Skeletal muscle cell (primary cell): Measurements from ENCODE around the gene ERCC1.
"Not testable (repeated sequence)": the region's sequence is repeated elsewhere in the genome, so short reads cannot be mapped to it uniquely, and the experiment has no call there.

ENCODE experiments used
- DNase-seq: peaks from one replicate; pipeline ENCODE4 v3.0.0-alpha.2; 2010; ENCODE audit warnings: low read depth
- H3K4me3 ChIP-seq: 2 replicates; pipeline ENCODE4 v1.5.1; 2011; ENCODE audit warnings: low read depth, mild to moderate bottlenecking, control low read depth, low read length, moderate library complexity

ERCC1 gene

DNA sequence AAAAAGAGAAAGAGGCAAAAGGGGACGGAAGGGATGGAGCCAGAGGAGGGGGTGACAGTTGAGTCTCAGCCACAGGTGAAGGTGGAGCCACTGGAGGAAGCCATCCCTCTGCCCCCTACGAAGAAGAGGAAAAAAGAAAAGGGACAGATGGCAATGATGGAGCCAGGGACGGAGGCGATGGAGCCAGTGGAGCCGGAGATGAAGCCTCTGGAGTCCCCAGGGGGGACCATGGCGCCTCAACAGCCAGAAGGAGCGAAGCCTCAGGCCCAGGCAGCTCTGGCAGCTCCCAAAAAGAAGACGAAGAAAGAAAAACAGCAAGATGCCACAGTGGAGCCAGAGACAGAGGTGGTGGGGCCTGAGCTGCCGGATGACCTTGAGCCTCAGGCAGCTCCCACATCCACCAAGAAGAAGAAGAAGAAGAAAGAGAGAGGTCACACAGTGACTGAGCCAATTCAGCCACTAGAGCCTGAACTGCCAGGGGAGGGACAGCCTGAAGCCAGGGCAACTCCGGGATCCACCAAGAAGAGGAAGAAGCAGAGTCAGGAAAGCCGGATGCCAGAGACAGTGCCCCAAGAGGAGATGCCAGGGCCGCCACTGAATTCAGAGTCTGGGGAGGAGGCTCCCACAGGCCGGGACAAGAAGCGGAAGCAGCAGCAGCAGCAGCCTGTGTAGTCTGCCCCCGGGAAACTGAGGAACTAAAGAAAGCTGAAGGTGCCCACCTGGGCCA, 14.7 kb downstream of the ERCC1 start:
- H3K4me3 ChIP-seq = no peak overlapping the region
- no peak for DNase-seq

DNA sequence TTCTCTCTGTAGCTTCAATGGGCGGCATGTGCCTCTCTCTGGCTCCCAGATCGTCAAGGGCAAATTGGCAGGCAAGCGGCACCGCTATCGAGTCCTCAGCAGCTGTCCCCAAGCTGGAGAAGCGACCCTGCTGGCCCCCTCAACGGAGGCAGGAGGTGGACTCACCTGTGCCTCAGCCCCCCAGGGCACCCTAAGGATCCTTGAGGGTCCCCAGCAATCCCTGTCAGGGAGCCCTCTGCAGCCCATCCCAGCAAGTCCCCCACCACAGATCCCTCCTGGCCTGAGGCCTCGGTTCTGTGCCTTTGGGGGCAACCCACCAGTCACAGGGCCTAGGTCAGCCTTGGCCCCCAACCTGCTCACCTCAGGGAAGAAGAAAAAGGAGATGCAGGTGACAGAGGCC, 15.6 kb downstream of the ERCC1 start:
- no peak for DNase-seq
- H3K4me3 ChIP-seq = no peak overlapping the region

DNA sequence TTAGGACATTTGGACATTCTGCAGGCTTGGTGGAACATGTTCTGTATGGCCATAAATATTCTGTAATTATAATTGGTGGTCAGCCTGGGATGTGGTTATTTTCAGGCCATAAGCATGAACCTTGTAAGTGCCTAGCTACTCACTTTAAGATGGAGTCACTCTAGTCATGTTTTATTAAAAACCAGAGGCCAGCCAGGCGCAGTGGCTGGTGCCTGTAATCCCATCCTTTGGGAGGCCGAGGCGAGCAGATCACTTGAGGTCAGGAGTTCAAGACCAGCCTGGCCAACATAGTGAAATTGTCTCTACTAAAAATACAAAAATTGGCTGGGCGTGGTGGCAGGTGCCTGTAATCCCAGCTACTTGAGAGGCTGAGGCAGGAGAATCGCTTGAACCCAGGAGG, 16.1 kb downstream of the ERCC1 start:
- peak overlapping the region; percentile 97 for H3K4me3 ChIP-seq
- DNase-seq = not testable (repeated sequence)

DNA sequence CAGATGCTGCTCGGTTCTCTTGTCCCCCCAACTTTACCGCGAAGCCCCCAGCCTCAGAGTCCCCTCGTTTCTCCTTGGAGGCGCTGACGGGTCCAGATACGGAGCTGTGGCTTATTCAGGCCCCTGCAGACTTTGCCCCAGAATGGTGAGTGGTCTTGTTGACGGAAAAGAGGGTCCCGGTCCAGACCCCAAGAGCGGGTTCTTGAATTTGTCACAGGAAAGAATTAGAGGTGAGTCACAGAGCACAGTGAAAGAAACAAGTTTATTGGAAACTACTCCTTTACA, 16.7 kb downstream of the ERCC1 start:
- no peak for DNase-seq
- H3K4me3 ChIP-seq = peak overlapping the region; percentile 97

DNA sequence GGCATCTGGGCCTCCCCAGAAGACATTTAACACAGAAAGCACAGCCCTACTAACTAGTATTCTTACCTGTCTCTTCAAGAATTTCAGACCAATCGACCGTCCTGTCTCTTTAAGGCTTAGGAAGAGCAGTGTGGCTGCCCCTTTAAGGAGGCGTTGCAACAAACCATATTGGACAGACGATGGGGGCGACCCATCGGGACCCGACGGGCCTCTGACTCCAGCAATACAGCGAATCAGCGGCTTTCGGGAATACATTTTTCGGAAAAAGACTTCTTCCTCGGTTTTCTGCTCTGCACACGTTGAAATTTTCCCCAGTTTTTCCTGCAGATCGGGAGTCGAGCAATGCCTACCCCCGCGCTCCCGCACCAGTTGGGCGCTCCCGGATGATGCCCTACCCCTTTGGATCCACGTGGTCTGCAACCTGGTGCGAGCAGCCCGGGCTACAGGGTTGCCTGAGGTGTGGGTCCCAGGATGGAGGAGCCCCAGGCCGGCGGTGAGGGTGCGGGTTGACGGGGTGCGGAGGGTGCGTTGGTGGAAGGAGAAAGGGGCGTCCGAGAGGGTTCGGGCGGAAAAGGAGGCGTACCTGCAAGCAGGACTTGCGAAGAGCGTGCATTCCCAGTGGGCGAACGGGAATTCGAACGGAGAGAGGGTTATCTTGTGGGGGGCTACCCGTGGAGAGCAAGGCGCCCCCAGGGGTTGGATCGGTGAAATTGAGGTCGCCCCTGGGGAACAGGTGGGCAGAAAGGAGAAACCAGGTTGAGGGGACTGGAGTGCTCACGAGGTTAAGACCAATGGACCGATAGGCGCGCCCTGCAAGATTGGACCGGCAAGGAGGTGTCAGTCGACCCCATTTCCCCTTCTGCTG, 17.3 kb downstream of the ERCC1 start, which contains the start of gene POLR1G:
TSS of gene POLR1G (plus strand) at position 419 of the 865 bp plus-strand sequence. CDS start at position 472, 53 bp downstream.
- no peak for DNase-seq

DNA sequence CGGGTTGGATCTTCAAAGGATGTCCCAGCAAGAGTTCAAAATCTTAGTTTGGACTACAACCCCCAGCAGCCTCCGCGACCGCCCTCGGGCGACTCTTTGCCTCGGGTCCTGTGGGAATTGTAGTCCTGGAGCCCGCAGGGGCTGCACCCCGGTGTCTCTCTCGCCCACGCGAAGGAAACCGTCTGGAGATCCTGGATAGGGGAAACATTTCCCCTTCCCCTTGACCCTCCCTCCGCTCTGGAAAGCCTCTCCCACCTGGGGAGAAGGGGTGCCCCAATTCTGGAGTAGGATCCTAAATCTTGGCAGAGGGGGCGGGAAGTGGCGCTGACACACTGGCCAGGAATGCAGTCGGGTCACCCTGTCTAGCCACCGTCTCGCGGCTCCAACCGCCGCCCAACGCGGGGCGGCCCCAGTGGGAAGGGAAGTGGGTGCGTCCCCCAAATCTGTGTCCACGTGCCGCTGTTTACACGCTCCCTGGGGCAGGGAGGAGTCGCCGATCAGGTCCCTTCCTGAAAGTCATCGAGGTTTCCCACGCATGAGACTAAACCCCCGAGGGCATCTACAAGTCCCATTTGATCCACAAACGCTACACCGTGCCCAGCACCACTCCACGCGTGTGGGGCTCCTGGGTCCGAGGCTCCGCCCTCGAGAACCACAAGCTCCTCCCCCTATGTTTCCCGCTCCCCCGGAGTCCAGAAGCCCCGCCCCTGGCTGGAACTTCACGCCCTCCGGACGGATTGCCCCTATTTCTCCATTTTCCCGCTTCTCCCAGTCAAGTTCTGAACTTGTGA, 18.1 kb downstream of the ERCC1 start:
- peak overlapping the region; percentile 97 for H3K4me3 ChIP-seq
- DNase-seq = no peak

More for the DNA sequence above, 17.3 kb downstream of the ERCC1 start, which contains the start of gene POLR1G:
- H3K4me3 ChIP-seq = peak within 1 kb of the TSS; percentile 97

DNA sequence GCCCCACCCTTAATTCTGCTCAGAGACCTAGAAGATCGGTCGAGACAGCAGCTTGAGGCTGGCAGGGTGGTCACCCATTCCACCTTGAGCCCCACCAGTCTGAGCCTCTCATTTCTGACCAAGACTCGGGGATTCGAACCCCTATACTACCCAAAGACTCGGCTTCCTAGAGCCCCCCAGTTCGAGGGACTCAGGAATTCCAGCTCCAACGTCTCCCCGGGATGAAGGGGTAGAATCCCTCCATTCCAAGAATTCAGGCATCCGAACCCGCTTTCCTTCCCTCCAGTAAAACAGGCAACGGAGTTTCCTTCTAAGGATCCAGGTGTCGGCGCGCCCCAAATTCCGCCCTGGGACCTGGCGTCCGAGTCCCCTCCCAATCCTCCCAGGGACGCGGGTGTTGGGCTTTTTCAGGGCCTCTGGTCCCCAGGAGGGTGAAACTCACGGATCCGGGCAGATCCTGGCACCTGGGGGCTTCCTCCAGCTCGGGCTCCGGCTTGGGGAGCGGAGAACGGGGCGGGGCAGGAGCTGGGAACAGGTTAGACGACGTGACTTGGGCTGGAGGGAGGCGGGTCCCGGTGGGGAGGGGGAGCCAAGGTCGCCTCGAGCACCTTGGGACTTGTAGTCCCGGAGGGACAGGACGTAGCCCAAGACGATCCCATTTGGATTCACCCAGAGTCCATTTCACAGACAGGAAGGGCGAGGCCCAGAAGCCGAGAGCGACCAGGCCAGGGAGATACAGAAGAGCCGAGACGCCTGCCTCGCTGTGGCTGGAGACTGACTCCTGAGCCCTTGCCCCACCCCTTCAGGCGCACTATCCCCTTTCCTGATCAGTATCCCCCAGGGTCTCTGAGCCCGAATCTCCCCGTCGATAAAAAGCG, 18.9 kb downstream of the ERCC1 start, which contains the start of gene PPP1R13L:
TSS of gene PPP1R13L (minus strand) at position 513 of the 878 bp plus-strand sequence. CDS start 6,751 bp downstream, outside the sequence.
- no peak for DNase-seq
- peak within 1 kb of the TSS; percentile 97 for H3K4me3 ChIP-seq

DNA sequence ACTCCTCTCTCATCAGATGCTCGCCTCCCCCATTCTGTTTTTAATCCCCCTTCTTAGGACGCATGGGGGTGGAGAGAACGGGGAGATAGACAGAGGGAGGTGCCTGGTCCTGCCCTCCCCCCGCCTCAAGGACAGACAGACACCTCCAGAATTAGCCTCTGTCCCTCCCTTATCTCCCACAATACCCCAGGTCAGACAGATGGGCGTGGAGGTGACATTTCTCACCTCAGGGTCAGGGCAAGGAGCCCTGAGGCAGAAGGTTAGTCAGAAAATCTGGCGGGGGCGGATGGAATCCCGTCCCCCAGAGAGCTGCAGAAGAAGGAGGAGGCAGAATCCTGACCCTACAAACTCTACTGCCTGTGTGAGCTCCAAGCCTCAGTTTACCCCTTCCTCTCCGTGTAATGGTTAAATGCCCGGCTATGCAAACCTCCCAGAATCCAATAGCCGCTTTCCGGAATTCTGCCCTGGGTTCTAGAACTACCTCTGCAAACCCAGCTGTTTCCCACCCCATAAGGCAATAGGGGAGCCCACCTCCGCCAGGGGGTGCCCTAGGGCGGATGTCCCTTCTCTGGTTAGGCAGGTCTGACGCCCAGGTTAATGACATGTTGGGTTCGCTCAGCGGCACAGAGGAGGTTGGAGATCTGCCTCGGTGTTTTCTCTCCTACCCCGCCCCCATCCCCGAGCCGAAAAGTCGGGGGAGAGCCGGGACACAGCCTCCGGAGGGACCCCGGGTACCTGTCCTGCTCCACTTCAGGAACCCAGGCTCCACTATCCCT, 19.7 kb downstream of the ERCC1 start:
- no peak for DNase-seq
- peak overlapping the region; percentile 97 for H3K4me3 ChIP-seq

DNA sequence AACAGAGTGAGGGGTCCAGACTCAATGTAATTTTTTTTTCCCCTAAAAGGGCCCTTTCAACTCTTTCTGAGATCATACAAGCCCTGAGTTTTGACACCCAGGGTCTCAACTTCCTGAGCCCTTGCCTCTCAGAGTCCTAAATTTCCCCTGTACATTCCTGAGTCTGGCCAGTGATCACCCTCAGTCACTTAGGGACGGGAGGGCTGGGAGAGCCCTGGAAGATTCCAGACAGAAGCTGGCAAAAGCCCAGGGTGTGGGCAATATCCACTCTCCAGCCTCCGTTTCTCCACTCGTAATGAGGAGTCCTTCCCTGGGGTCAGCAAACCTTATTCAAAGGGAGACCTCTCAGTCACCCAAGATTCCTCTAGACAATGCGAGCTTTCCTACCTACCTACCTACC, 20.4 kb downstream of the ERCC1 start:
- DNase-seq = no peak
- no peak overlapping the region for H3K4me3 ChIP-seq

DNA sequence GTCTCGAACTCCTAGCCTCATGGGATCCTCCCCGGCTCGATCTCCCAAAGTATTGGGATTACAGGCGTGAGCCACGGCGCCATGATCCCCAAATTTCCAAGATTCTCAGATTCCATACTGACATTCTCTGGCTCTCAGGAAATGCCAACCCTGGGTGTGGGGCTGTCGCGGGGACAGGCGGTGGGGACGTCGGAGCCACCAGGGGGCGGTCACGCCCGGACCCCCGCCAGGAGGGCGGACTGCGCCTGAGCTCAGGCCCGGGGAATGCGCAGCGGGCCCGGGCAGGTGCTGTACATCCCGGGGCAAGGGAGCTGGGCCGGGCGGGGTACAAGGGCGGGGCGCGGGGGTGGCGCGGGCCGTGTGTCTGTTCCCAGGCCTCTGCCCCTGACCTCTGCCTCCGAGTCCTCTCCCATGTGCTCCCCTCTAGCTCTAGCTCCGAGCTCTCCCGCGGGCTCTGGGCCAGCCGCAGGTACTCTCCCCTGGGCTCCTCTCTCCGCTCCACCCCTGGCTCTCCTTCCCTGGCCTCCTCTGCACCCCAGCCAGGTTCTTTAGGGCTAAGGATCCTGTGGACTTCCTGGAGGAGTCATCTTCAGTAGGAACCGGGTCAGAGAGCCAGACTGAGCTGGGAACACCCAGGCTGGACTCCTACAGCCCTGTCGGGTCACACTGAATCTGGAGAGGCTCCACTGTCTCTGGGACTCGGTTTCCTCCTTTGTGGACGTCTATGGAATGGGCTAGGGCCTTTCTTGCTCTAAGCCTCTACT, 21.2 kb downstream of the ERCC1 start:
- no peak for DNase-seq
- H3K4me3 ChIP-seq = no peak overlapping the region

DNA sequence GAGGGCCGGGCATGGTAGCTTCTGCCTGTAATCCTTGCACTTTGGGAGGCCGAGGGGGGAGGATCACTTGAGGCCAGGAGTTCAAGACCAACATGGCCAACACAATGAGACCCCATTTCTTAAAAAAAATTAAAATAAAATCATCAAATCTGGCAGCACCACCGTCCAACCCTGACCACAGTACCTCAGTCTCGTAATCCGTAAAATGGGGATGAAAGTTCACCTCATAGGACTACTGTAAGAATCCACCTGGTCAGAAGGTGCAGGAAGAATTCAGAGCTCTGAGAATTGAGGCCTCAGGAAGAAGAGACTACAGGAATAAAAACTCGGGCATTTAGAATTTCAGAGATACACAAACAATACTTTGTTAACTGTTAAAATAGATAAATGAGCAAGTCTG, 21.9 kb downstream of the ERCC1 start:
- DNase-seq = no peak
- H3K4me3 ChIP-seq = no peak overlapping the region

DNA sequence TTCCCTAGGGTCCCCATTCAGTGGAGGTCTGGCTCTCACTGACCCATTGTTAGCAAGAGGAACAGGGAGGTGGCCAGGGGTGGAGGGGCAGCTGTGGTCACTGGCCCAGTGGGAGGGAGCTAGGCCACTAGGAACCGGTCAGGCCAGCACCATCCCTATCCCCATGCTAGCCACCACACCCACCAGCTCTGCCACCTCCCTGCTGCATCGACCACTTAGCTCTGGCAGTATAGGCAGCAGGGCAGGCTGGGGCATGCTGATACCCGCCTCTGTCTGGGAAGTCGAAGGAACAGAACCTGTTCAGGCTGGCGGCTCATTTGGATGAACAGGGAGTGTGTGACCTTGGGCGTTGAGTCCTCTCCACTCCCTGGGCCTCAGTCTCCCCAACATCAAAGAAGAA, 23.5 kb downstream of the ERCC1 start:
- DNase-seq = no peak
- no peak overlapping the region for H3K4me3 ChIP-seq

DNA sequence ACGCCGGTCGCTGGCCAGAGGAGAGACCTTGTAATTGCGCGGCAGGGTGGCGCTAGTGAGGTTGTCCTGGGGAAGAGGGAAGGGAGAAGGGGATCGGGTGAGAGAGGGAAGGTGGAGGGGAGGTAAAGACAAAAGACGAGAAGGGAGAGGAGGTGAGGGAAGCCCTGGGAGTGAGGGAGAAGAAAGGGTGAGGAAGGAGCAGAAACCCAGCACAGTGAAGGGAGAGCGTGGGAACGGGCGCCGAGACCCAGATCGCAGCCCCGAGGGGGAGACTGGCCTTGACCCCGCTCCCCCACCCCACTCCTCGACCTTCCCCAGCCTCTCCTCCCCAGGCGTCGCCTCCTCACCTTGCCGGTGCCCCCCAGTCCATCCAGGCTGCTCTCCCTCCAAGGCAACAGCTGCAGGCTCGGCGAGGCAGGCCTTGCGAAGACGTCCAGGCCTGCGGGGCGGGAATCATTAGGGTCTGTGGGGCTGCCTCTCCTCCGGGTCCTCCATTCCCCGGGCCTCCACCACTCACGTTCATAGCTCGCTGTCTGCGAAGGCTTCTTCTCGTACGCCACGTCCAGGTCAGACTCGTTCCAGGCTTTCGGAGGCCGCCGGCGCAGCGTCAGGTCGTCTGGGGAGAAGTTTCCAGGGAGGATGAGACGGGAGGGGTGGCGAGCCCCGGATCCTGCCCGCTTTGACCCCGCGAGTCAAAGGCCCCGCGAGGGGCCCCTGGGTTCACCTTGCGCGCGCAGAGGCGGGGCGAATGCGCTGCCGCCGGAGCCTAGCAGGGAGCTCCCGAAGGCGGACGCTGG, 27.7 kb downstream of the ERCC1 start:
- no peak for DNase-seq
- no peak overlapping the region for H3K4me3 ChIP-seq

DNA sequence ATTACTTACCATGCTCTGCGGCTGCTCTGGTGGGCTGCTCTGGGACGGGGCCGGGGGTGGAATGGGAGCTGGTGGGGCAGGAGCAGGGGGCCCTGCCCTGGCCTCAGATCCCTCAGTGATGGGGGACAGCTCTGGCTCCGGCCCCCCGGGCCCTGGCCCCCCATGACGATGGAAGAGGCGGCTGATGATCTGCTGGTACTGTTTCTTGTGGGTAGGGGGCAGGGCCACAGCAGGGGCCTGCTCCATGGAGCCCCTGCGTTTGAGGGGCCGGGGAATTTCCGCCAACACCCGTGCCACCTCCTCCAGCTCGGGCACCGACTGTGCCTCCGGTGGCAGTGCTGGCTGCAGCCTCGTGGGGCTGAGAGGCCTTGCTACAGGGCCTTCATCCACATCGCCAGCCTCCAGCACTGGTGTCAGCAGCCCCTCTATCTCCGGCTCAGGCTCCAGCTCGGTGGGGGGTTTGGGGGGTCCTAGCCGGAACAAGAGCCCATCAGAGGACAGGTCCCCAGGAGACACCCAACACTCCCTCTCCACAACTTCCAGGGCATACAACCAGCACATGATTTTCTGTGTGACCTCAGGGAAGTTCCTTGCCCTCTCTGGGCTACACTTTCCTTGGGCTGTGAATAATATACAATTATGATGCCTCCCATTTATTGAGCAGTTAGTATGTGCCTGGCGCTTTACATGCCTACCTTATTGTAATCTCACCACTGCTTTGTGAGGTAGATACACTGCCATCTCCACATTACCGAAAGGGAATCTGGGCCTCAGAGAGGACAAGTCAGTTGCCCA, 31.6 kb downstream of the ERCC1 start:
- H3K4me3 ChIP-seq = no peak overlapping the region
- no peak for DNase-seq

DNA sequence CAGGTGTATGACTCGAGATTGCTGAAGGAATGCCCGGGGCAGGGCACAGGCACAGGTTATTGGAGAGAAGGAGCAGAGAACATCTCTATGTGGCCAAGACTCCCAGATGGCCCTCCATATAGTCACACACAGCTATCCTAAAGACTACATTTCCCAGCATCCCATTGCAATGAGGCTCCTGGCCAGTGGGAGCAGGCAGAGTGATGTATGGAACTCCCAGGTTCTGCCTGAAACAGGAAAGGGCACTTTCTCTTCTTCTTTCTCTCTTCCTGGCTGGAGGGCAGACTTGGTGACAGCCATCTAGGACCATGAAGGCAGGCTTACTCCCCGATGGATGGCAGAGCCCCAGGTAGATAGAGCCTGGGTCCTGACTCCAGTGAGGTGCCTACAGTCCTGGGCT, 32.4 kb downstream of the ERCC1 start:
- no peak overlapping the region for H3K4me3 ChIP-seq
- no peak for DNase-seq
